Measurements from ENCODE around the gene POLR3E.
A peak's percentile ranks its signal among the peaks of the same experiment; 100 is the strongest.

The POLR3E gene

GRCh38 chr16:22297114-22297870 is at the start of gene POLR3E:
Gene POLR3E, plus strand, starts transcription at chr16:22297409. Its CDS starts 5,560 bp downstream, at chr16:22302969.
- peak; percentile 100 for DNase-seq

- no peak for DNase-seq
Observed at GRCh38 chr16:22250522-22250921, 46.7 kb upstream of the POLR3E start.

GRCh38 chr16:22252317-22252716 is 44.9 kb upstream of the POLR3E start:
- DNase-seq, result no peak

GRCh38 chr16:22253272-22253671 is 43.9 kb upstream of the POLR3E start:
- DNase-seq, result no peak

- DNase-seq, result peak; percentile 10
Observed at GRCh38 chr16:22255335-22255734, 41.9 kb upstream of the POLR3E start.

- DNase-seq, result no peak
Observed at GRCh38 chr16:22257440-22257839, 39.8 kb upstream of the POLR3E start.

- no peak for DNase-seq
Observed at GRCh38 chr16:22260490-22260889, 36.7 kb upstream of the POLR3E start.

GRCh38 chr16:22262460-22262859 is 34.7 kb upstream of the POLR3E start:
- DNase-seq, result peak; percentile 6

GRCh38 chr16:22264786-22265185 is 32.4 kb upstream of the POLR3E start:
- DNase-seq, result no peak

GRCh38 chr16:22265351-22265750 is 31.9 kb upstream of the POLR3E start:
- no peak for DNase-seq

- no peak for DNase-seq
Observed at GRCh38 chr16:22266546-22266945, 30.7 kb upstream of the POLR3E start.

GRCh38 chr16:22267764-22268163 is 29.4 kb upstream of the POLR3E start:
- no peak for DNase-seq

- no peak for DNase-seq
Observed at GRCh38 chr16:22270525-22270924, 26.7 kb upstream of the POLR3E start.

- DNase-seq, result no peak
Observed at GRCh38 chr16:22272870-22273650, 24.1 kb upstream of the POLR3E start.

- no peak for DNase-seq
Observed at GRCh38 chr16:22274916-22275315, 22.3 kb upstream of the POLR3E start.

- no peak for DNase-seq
Observed at GRCh38 chr16:22278441-22279230, 18.6 kb upstream of the POLR3E start.

- DNase-seq, result no peak
Observed at GRCh38 chr16:22282254-22282892, 14.8 kb upstream of the POLR3E start.

GRCh38 chr16:22284637-22285036 is 12.6 kb upstream of the POLR3E start:
- no peak for DNase-seq

- DNase-seq, result no peak
Observed at GRCh38 chr16:22285080-22285479, 12.1 kb upstream of the POLR3E start.

GRCh38 chr16:22291020-22291419 is 6.2 kb upstream of the POLR3E start:
- DNase-seq, result no peak

- DNase-seq, result no peak
Observed at GRCh38 chr16:22291860-22292318, 5.3 kb upstream of the POLR3E start.

GRCh38 chr16:22292320-22292719 is 4.9 kb upstream of the POLR3E start:
- no peak for DNase-seq
